ENCODE results near the gene SLC16A8.

The SLC16A8 gene

DNA sequence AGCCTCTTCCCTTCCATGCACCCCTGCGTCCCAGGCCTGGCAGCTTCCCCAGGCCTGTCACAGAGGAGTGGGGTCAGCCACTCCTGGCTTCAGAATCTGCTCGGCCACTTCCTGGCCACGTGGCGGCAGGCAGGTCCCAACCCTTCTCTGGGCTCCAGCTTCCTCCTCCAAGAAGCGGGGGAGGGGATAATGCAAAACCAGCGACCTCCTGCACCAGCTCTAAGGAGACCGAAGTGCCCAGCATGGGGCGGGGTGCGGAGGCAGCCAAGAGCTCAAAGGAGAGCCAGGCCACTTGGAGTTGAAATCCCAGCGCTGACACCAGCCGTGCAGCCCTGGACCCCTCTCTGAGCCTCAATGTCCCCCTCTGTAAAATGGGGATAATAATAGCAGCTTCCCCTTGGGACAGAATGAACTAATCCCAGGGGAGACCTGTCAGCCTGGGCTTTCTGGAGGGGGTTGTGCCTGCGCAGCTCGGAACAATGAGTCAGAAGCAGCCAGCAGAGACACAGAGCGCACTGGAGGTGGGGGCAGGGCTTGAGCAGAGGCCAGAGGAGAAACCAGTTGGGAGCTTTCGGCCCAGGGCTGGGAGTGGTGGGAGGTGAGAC is 49.6 kb downstream of the SLC16A8 start:
- no peak overlapping the region for H3K27ac ChIP-seq (ENCODE audit: low read length)
- no peaks in the 10 kb centered on the region for H3K36me3 ChIP-seq (ENCODE audit: insufficient read depth, low read length)
- ATAC-seq (ENCODE audit: insufficient read depth, low read depth), result no peak
- no peak overlapping the region for H3K4me2 ChIP-seq (ENCODE audit: insufficient read depth, low read length)
- H4K20me1 ChIP-seq (ENCODE audit: insufficient read depth, low read length), result 0 out of 2 replicates have a peak, but pooled peaks cover 2% of the 10 kb centered on the region
- no peak overlapping the region for H3K4me3 ChIP-seq (ENCODE audit: low read depth in 1 of 2, low read length in 2 of 2)
- DNase-seq, result no peak
- TF ChIP-seq, protein P1, sequence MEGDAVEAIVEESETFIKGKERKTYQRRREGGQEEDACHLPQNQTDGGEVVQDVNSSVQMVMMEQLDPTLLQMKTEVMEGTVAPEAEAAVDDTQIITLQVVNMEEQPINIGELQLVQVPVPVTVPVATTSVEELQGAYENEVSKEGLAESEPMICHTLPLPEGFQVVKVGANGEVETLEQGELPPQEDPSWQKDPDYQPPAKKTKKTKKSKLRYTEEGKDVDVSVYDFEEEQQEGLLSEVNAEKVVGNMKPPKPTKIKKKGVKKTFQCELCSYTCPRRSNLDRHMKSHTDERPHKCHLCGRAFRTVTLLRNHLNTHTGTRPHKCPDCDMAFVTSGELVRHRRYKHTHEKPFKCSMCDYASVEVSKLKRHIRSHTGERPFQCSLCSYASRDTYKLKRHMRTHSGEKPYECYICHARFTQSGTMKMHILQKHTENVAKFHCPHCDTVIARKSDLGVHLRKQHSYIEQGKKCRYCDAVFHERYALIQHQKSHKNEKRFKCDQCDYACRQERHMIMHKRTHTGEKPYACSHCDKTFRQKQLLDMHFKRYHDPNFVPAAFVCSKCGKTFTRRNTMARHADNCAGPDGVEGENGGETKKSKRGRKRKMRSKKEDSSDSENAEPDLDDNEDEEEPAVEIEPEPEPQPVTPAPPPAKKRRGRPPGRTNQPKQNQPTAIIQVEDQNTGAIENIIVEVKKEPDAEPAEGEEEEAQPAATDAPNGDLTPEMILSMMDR (IDR thresholded peaks at IDR 0.05; ENCODE audit: borderline replicate concordance, extremely low read depth, low read length, poor library complexity, severe bottlenecking), result no peak
- TF ChIP-seq EZH2 (IDR thresholded peaks at IDR 0.05; ENCODE audit: borderline replicate concordance, low read depth, low read length, severe bottlenecking), result no peak
- H2AFZ ChIP-seq (ENCODE audit: low read depth, low read length), result no peak overlapping the region
- no peaks in the 10 kb centered on the region for H3K79me2 ChIP-seq (ENCODE audit: insufficient read depth, low read length)
- H3K9me3 ChIP-seq (ENCODE audit: insufficient read depth, low read length, severe bottlenecking), result no peaks in the 10 kb centered on the region
- no peaks in the 10 kb centered on the region for H3K27me3 ChIP-seq (ENCODE audit: insufficient read depth, low read length, poor library complexity)
- H3K9ac ChIP-seq (ENCODE audit: low read depth, low read length), result no peak overlapping the region
- no peaks in the 10 kb centered on the region for H3K4me1 ChIP-seq (ENCODE audit: insufficient read depth, low read length)

DNA sequence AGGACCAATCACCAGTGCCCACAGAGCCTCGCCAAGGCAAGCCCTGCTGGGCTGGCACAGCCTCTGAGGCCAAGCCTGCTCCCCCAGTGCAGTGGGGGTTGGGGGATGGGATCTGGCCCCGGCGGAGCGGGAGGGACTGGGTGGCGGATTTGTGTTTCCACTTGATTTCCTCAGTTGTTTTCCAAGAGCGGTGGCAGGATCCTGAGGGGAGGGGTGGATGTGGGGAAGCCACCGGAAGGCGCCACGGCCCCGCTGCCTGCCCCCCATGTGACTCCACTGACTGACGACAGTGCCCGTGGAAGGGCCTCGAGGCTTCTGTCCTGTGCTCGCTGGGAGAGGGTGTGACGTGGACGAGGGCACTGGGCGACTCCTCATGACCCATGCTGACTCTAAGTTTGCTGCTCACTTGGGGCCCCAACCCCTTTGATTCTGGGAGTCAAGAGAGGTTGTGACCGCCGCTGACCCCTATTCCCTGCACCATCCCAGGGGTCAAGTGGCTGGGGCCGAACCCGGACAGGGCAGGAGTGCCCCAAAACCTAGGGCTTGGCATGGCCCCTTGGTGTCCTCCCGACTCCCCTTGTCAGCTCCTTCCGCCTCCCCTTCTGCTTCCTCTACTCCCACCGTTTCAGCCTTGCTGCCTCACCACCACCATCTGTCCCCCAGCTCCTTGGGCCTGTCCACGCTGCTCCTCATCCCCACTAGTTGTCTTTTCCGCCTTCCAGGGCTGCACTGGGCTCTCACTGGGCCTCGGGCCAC is 50.3 kb downstream of the SLC16A8 start:
- Histone ChIP-seq H3K36me3 (ENCODE audit: insufficient read depth, low read length) (no peaks in the 10 kb centered on the region), H3K79me2 (ENCODE audit: insufficient read depth, low read length) (no peaks in the 10 kb centered on the region), H3K9me3 (ENCODE audit: insufficient read depth, low read length, severe bottlenecking) (no peaks in the 10 kb centered on the region), H2AFZ (ENCODE audit: low read depth, low read length) (no peak overlapping the region), H3K4me2 (ENCODE audit: insufficient read depth, low read length) (no peak overlapping the region), H3K27me3 (ENCODE audit: insufficient read depth, low read length, poor library complexity) (no peaks in the 10 kb centered on the region), H3K4me3 (ENCODE audit: low read depth in 1 of 2, low read length in 2 of 2) (no peak overlapping the region), H4K20me1 (ENCODE audit: insufficient read depth, low read length) (0 out of 2 replicates have a peak, but pooled peaks cover 2% of the 10 kb centered on the region), H3K4me1 (ENCODE audit: insufficient read depth, low read length) (no peaks in the 10 kb centered on the region), H3K27ac (ENCODE audit: low read length) (no peak overlapping the region), H3K9ac (ENCODE audit: low read depth, low read length) (no peak overlapping the region)
- TF ChIP-seq, protein P1 (IDR thresholded peaks at IDR 0.05; ENCODE audit: borderline replicate concordance, extremely low read depth, low read length, poor library complexity, severe bottlenecking), result no peak
- no peak for TF ChIP-seq EZH2 (IDR thresholded peaks at IDR 0.05; ENCODE audit: borderline replicate concordance, low read depth, low read length, severe bottlenecking)
- no peak for ATAC-seq (ENCODE audit: insufficient read depth, low read depth)
- no peak for DNase-seq

DNA sequence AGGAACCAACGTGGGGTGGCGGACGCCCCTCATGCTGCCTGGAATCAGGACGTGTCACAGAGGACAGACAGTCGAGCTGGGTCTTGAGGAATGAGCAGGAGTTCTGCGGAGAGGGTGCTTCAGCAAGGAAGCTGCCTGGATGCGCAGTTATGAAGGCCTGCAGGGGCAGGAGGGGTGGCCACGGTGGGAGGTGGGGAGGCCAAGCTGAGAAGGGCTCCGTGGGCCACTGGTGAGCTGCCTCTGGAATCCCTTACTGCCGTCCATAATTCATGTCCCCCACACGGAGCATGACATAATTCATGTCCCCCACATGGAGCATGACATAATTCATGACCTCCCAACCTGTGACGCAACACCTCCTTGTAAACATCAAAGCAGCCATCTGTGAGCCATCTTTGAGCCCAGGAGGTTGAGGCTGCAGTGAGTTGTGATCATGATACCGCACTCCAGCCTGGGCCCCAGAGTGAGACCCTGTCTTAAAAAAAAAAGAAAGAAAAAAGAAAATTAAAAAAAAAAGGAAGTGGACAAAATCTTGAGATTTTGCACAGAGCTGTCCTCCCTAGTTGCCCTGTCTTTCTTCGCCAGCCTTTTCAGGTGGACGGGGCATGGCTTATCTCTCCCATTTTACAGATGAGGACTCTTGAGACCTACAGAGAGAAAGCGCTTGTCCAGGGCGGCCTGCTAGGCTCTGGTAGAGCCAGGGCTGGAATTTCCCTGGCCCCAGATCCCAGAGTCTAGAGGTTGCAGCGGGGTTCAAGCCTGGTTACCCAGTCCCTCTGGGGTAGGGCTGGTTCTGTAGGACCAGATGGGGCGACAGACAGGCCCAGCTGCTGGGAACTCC is 51.1 kb downstream of the SLC16A8 start:
- DNase-seq, result no peak

More for the DNA sequence above, 51.1 kb downstream of the SLC16A8 start:
- no peak overlapping the region for H3K27ac ChIP-seq (ENCODE audit: low read length)
- H3K4me3 ChIP-seq (ENCODE audit: low read depth in 1 of 2, low read length in 2 of 2), result no peak overlapping the region
- H3K4me2 ChIP-seq (ENCODE audit: insufficient read depth, low read length), result no peak overlapping the region
- TF ChIP-seq, protein P1 (IDR thresholded peaks at IDR 0.05; ENCODE audit: borderline replicate concordance, extremely low read depth, low read length, poor library complexity, severe bottlenecking), result no peak
- TF ChIP-seq EZH2 (IDR thresholded peaks at IDR 0.05; ENCODE audit: borderline replicate concordance, low read depth, low read length, severe bottlenecking), result no peak
- no peaks in the 10 kb centered on the region for H3K36me3 ChIP-seq (ENCODE audit: insufficient read depth, low read length)
- ATAC-seq (ENCODE audit: insufficient read depth, low read depth), result no peak
- H2AFZ ChIP-seq (ENCODE audit: low read depth, low read length), result no peak overlapping the region
- no peaks in the 10 kb centered on the region for H3K79me2 ChIP-seq (ENCODE audit: insufficient read depth, low read length)
- no peaks in the 10 kb centered on the region for H3K27me3 ChIP-seq (ENCODE audit: insufficient read depth, low read length, poor library complexity)
- H3K9me3 ChIP-seq (ENCODE audit: insufficient read depth, low read length, severe bottlenecking), result no peaks in the 10 kb centered on the region
- no peaks in the 10 kb centered on the region for H3K4me1 ChIP-seq (ENCODE audit: insufficient read depth, low read length)
- H3K9ac ChIP-seq (ENCODE audit: low read depth, low read length), result no peak overlapping the region
- H4K20me1 ChIP-seq (ENCODE audit: insufficient read depth, low read length), result 0 out of 2 replicates have a peak, but pooled peaks cover 2% of the 10 kb centered on the region

Data from DND-41 (cell line).